Lung (tissue), 12 donors: ENCODE data around the gene RFX8. TPM values are rescaled to one million over a fixed set of nuclear protein-coding genes. Genes with fewer than 3 reads are reported as not detected.
A peak's percentile ranks its signal among the peaks of the same experiment; 100 is the strongest.

Experiments
- ATAC-seq: fragments of 200-7000 bp; cut with Tn5 transposase; one replicate; pipeline ENCODE4 v1.9.1; 2020; ENCODE audit warnings: moderate number of reproducible peaks; ENCODE audit not compliant: insufficient read depth, low FRiP score
- DNase-seq, 3 donors: peaks; one replicate each; pipeline ENCODE4 v3.0.0-alpha.2; 2013 to 2017
- H3K27ac ChIP-seq, 2 donors: one replicate each; pipeline ENCODE4 v1.5.1; 2013; ENCODE audit warnings: mild to moderate bottlenecking in 2 of 2, moderate library complexity in 2 of 2, control low read depth in 1 of 2, inconsistent platforms in 1 of 2, low read depth in 1 of 2, low read length in 1 of 2
- H3K27me3 ChIP-seq, 3 donors: one replicate each; pipeline ENCODE4 v1.5.1; 2013; ENCODE audit warnings: low read length in 2 of 3; ENCODE audit not compliant: control insufficient read depth in 3 of 3, insufficient read depth in 3 of 3
- H3K36me3 ChIP-seq, 4 donors: one replicate each; pipeline ENCODE4 v1.5.1; 2013; ENCODE audit warnings: low read length in 4 of 4, mild to moderate bottlenecking in 1 of 4, moderate library complexity in 1 of 4; ENCODE audit not compliant: control insufficient read depth in 4 of 4, insufficient read depth in 4 of 4
- H3K4me1 ChIP-seq, 5 donors: one replicate each; pipeline ENCODE4 v1.5.1; 2013; ENCODE audit warnings: low read length in 5 of 5, mild to moderate bottlenecking in 2 of 5, moderate library complexity in 1 of 5; ENCODE audit not compliant: control insufficient read depth in 5 of 5, insufficient read depth in 5 of 5
- H3K4me3 ChIP-seq: one replicate; pipeline ENCODE4 v1.5.1; 2013; ENCODE audit warnings: mild to moderate bottlenecking, control low read depth, moderate library complexity
- H3K9ac ChIP-seq, 2 donors: one replicate each; pipeline ENCODE4 v1.5.1; 2013; ENCODE audit warnings: low read length in 2 of 2, control low read depth in 1 of 2; ENCODE audit not compliant: insufficient read depth in 1 of 2
- H3K9me3 ChIP-seq, 4 donors: one replicate each; pipeline ENCODE4 v1.5.1; 2013; ENCODE audit warnings: low read length in 3 of 4, mild to moderate bottlenecking in 1 of 4, moderate library complexity in 1 of 4; ENCODE audit not compliant: control insufficient read depth in 4 of 4, insufficient read depth in 3 of 4
- CTCF ChIP-seq: IDR thresholded peaks from 2 replicates; pipeline ENCODE4 v1.5.1; 2012; ENCODE audit warnings: mild to moderate bottlenecking; ENCODE audit errors: control extremely low read depth, extremely low read depth
- WGBS, 2 donors: extraction: QIAGEN DNeasy Blood & Tissue Kit; methylation state at CpG; one replicate each; pipeline ENCODE4 v1.1.7; 2013; 5-methylcytosine and 5-hydroxymethylcytosine counted together
- polyA plus RNA-seq, 2 donors: library from polyadenylated mRNA; stranded (reverse); fragments of 200-250 nt; gene quantifications; one replicate each; pipeline ENCODE4 v1.2.1, GENCODE V29; 2013
- total RNA-seq, 2 donors: library from RNA; depleted of rRNA in 1 of 2; stranded (reverse); fragments of >200 nt in 1 of 2; gene quantifications; one replicate each; pipeline ENCODE4 v1.2.1, GENCODE V29; 2014 to 2021
- donor health status: control.
- donor health status: control.
- donor health status: Bipolar disorder and iron deficiency.
- donor health status: healthy.
- donor health status: DM: yes; HTN: yes; CAD: no.

The RFX8 gene
- total and polyA plus RNA-seq, 4 donors = 0.11 to 0.88 (median 0.36) TPM

- Histone ChIP-seq H3K4me1 (no peaks in the 10 kb centered on the region), H3K36me3 (no peaks in the 10 kb centered on the region), H3K27me3 (no peaks in the 10 kb centered on the region), H3K27ac (no peak overlapping the region), H3K9me3 (no peaks in the 10 kb centered on the region), H3K9ac (no peak overlapping the region), H3K4me3 (no peak overlapping the region)
- WGBS, 2 donors = 91 to 93% methylated on average over 7 of the region's 7 CpGs
- DNase-seq (no peak), ATAC-seq (no peak)
- TF ChIP-seq CTCF = no peak
Measured at GRCh38 chr2:101426822-101427221, 48.1 kb downstream of the RFX8 start.

DNA sequence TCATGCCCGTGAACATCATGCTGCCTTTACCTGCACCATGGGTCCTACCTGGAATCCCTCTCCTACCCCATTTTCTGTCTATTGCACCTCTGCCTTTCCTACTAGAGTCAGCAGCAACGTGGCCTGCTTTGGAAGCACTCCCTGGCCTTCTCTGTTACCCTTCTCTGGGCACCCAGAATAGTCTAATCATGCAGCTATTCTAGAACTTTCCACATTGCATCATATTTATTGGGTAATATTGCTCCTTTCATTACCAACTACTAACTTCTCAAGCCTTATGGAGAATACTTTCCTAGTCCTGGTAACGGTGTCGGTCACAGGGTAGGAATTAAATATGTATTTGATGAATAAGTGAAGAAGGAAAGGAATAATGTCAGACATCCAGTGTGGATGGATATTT is 54.3 kb downstream of the RFX8 start:
- 56 to 80% methylated on average over 4 of the region's 4 CpGs for WGBS, 2 donors
- H3K27ac ChIP-seq = no peak overlapping the region
- peaks cover 0 to 2% (median 0%) of the 10 kb centered on the region in 4 donors for H3K9me3 ChIP-seq
- TF ChIP-seq CTCF = no peak
- no peaks in the 10 kb centered on the region for H3K27me3 ChIP-seq
- no peaks in the 10 kb centered on the region for H3K36me3 ChIP-seq
- no peaks in the 10 kb centered on the region for H3K4me1 ChIP-seq
- H3K9ac ChIP-seq = no peak overlapping the region
- DNase-seq (no peak), ATAC-seq (no peak)
- H3K4me3 ChIP-seq = no peak overlapping the region

- Histone ChIP-seq H3K9ac (no peak overlapping the region), H3K4me3 (no peak overlapping the region), H3K4me1 (no peaks in the 10 kb centered on the region), H3K27ac (no peak overlapping the region), H3K36me3 (no peaks in the 10 kb centered on the region), H3K27me3 (no peaks in the 10 kb centered on the region), H3K9me3 (peaks cover 0 to 2% (median 0%) of the 10 kb centered on the region in 4 donors)
- 89 to 92% methylated on average over 10 of the region's 10 CpGs for WGBS, 2 donors
- ATAC-seq = no peak
- TF ChIP-seq CTCF = peak; percentile 72
- peak; percentile 48 to 80 (median 72) for DNase-seq
Measured at GRCh38 chr2:101419096-101419663, 55.7 kb downstream of the RFX8 start.
